Measurements from ENCODE around the gene NTNG1. TPM values are rescaled to one million over a fixed set of nuclear protein-coding genes. Genes with fewer than 3 reads are reported as not detected.

NTNG1 gene
- total and polyA plus RNA-seq, 2 of the 13 experiments (the other 11 are each of a cell fraction or from before 2014, with no cell fraction given) = not detected

GRCh38 chr1:107526524-107527198, 385.8 kb downstream of the NTNG1 start (continued):
- TF ChIP-seq HMG20A (CRISPR knock-in tag; IDR thresholded peaks at IDR 0.05; ENCODE audit: borderline replicate concordance) (peak; percentile 97; the same call in 1 of the 2 replicates), PBX3 (CRISPR knock-in tag; IDR thresholded peaks at IDR 0.05; ENCODE audit: borderline replicate concordance) (no peak), FOXA3 (CRISPR knock-in tag; IDR thresholded peaks at IDR 0.05) (peak; percentile 99), ZSCAN30 (CRISPR knock-in tag; IDR thresholded peaks at IDR 0.05) (no peak), CREBL2 (CRISPR knock-in tag; IDR thresholded peaks at IDR 0.05; ENCODE audit: borderline replicate concordance) (no peak), MLLT10 (CRISPR knock-in tag; IDR thresholded peaks at IDR 0.05) (no peak), KDM6A (CRISPR knock-in tag; IDR thresholded peaks at IDR 0.05; ENCODE audit: low read depth) (peak; percentile 87), ZNF710 (CRISPR knock-in tag; IDR thresholded peaks at IDR 0.05; ENCODE audit: borderline replicate concordance) (peak; percentile 85; the same call in 1 of the 2 replicates), SIX4 (CRISPR knock-in tag; IDR thresholded peaks at IDR 0.05) (peak; percentile 44; the same call in 1 of the 2 replicates), MIXL1 (CRISPR knock-in tag; IDR thresholded peaks at IDR 0.05) (peak; percentile 77), CAMTA2 (CRISPR knock-in tag; IDR thresholded peaks at IDR 0.05; ENCODE audit: borderline replicate concordance) (no peak), ZIK1 (CRISPR knock-in tag; IDR thresholded peaks at IDR 0.05; ENCODE audit: borderline replicate concordance, low read depth) (no peak), AHDC1 (CRISPR knock-in tag; IDR thresholded peaks at IDR 0.05; ENCODE audit: borderline replicate concordance) (peak; percentile 98), NAIF1 (CRISPR knock-in tag; IDR thresholded peaks at IDR 0.05; ENCODE audit: borderline replicate concordance) (no peak), ZSCAN9 (CRISPR knock-in tag; IDR thresholded peaks at IDR 0.05; ENCODE audit: borderline replicate concordance) (peak; percentile 69; the same call in 1 of the 2 replicates), MIER3 (CRISPR knock-in tag; IDR thresholded peaks at IDR 0.05; ENCODE audit: borderline replicate concordance) (peak; percentile 90), AKAP8 (CRISPR knock-in tag; IDR thresholded peaks at IDR 0.05) (peak; percentile 28; the same call in 1 of the 2 replicates), ZNF530 (CRISPR knock-in tag; IDR thresholded peaks at IDR 0.05; ENCODE audit: low read depth) (no peak), IKZF1 (IDR thresholded peaks at IDR 0.05) (no peak), SAP130 (CRISPR knock-in tag; IDR thresholded peaks at IDR 0.05; ENCODE audit: low read depth) (peak; percentile 79), MAZ (IDR thresholded peaks at IDR 0.05; ENCODE audit: borderline replicate concordance, low read depth, low read length) (0 out of 2 replicates have a peak, but pooled peaks have one; percentile 22), MAZ (CRISPR knock-in tag; IDR thresholded peaks at IDR 0.05; ENCODE audit: low read depth) (0 out of 2 replicates have a peak, but pooled peaks have one; percentile 21), ARNT (IDR thresholded peaks at IDR 0.05) (no peak)
